Cardiac muscle cell (in vitro differentiated cells and primary cell): Measurements from ENCODE around the gene BLVRB. TPM values are rescaled to one million over a fixed set of nuclear protein-coding genes. Genes with fewer than 3 reads are reported as not detected.
"Not testable (repeated sequence)": the region's sequence is repeated elsewhere in the genome, so short reads cannot be mapped to it uniquely, and the experiment has no call there.

Experiments used
- DNase-seq, 2 donors: peaks; one replicate each; pipeline versions ENCODE4 v3.0.0 to v3.0.0-alpha.2; 2010 to 2017; ENCODE audit warnings: low read depth in 1 of 2, low spot score in 1 of 2
- H3K27ac ChIP-seq: fragments of 200-600 bp; sonication (generic); 2 replicates; pipeline ENCODE4 v1.5.1; 2016
- H3K27me3 ChIP-seq: fragments of 200-600 bp; sonication (generic); 2 replicates; pipeline ENCODE4 v1.6.0; 2016; ENCODE audit warnings: control low read depth
- H3K36me3 ChIP-seq: fragments of 200-600 bp; sonication (generic); 2 replicates; pipeline ENCODE4 v1.5.1; 2016; ENCODE audit warnings: control low read depth
- H3K4me1 ChIP-seq: fragments of 200-600 bp; sonication (generic); 2 replicates; pipeline ENCODE4 v1.8.1; 2017; ENCODE audit warnings: low read depth, mild to moderate bottlenecking, mixed run types
- H3K4me3 ChIP-seq: fragments of 200-600 bp; sonication (generic); 2 replicates; pipeline ENCODE4 v1.5.1; 2016; ENCODE audit warnings: mild to moderate bottlenecking
- H3K9me3 ChIP-seq: fragments of 200-600 bp; sonication (generic); 2 replicates; pipeline ENCODE4 v1.5.1; 2017; ENCODE audit warnings: low read depth, mild to moderate bottlenecking, control low read depth
- polyA plus RNA-seq: library from polyadenylated mRNA; unstranded; fragments of >200 nt; fragmentation: Nextera tagmentation; extraction: Ambion mirVana; gene quantifications from 2 replicates; pipeline ENCODE4 v1.2.1, GENCODE V29; 2016
- total RNA-seq: library from RNA; depleted of rRNA; stranded (reverse); fragments of >200 nt; gene quantifications from 2 replicates; pipeline ENCODE4 v1.2.3, GENCODE V29; 2016
- TF ChIP-seq, protein P1 (sequence below): IDR thresholded peaks from 2 replicates; pipeline ENCODE4 v1.5.1; 2012; ENCODE audit warnings: low read depth, mild to moderate bottlenecking, low read length

Gene BLVRB
- total and polyA plus RNA-seq, 2 experiments from 2014 or later = 61.5 to 93.8 TPM

GRCh38 chr19:40503320-40503695 is 37.8 kb upstream of the BLVRB start:
- no peak for DNase-seq

DNA sequence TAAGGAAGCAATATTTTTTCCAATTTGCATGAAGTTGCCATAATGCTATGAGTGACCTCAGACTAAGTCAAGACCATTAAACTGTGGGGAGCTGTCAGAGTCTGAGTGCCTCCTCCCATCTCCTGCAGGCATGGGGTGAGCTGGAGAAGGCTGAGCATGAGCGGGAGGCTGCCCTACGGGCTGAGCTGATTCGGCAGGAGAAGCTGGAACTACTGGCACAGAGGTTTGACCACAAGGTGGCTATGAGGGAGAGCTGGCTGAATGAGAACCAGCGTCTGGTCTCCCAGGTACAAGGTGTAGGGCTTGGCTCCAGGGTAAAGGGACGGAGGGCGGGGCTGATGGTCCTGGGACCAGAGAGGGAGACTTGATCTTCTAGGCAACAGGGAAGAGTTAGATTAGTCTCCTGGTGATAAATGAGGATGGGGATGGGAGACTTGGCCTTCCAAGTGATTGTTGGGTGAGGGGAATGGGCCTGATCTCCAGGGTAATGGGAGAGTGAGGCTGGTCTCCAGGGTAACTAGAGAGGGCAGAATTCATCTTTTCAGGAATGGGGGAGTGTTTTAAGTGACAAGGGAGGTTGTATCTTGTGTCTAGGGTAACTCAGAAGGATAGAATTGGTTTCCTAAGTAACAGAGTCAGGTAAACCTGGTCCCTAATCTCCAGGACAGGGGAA is 37.2 kb upstream of the BLVRB start:
- H3K27ac ChIP-seq = no peak overlapping the region
- no peaks in the 10 kb centered on the region for H3K4me1 ChIP-seq
- H3K4me3 ChIP-seq = no peak overlapping the region
- no peaks in the 10 kb centered on the region for H3K9me3 ChIP-seq
- TF ChIP-seq, protein P1, sequence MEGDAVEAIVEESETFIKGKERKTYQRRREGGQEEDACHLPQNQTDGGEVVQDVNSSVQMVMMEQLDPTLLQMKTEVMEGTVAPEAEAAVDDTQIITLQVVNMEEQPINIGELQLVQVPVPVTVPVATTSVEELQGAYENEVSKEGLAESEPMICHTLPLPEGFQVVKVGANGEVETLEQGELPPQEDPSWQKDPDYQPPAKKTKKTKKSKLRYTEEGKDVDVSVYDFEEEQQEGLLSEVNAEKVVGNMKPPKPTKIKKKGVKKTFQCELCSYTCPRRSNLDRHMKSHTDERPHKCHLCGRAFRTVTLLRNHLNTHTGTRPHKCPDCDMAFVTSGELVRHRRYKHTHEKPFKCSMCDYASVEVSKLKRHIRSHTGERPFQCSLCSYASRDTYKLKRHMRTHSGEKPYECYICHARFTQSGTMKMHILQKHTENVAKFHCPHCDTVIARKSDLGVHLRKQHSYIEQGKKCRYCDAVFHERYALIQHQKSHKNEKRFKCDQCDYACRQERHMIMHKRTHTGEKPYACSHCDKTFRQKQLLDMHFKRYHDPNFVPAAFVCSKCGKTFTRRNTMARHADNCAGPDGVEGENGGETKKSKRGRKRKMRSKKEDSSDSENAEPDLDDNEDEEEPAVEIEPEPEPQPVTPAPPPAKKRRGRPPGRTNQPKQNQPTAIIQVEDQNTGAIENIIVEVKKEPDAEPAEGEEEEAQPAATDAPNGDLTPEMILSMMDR = no peak
- DNase-seq = no peak
- peaks cover 23% of the 10 kb centered on the region for H3K27me3 ChIP-seq
- H3K36me3 ChIP-seq = no peaks in the 10 kb centered on the region

More at GRCh38 chr19:40503320-40503695, 37.8 kb upstream of the BLVRB start:
- TF ChIP-seq, protein P1 = no peak
- Histone ChIP-seq H3K36me3 (no peaks in the 10 kb centered on the region), H3K4me3 (no peak overlapping the region), H3K27me3 (peaks cover 28% of the 10 kb centered on the region), H3K4me1 (no peaks in the 10 kb centered on the region), H3K9me3 (no peaks in the 10 kb centered on the region), H3K27ac (no peak overlapping the region)

DNA sequence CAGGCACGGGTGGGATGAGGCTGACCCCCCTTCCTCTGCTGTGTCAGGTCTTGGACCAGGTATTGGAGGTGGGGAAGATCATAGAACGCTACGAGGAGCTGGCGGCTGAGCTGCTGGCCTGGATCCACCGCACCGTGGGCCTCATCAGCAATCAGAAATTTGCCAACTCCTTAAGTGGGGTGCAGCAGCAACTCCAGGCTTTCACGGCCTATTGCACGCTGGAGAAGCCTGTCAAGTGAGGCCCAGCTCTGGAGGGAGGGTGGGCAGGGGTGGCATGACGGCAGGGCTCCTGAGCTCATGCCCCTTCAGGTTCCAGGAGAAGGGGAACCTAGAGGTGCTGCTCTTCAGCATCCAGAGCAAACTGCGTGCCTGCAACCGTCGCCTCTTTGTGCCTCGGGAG is 36.5 kb upstream of the BLVRB start:
- DNase-seq = no peak
- peaks cover 23% of the 10 kb centered on the region for H3K27me3 ChIP-seq
- H3K4me1 ChIP-seq = no peaks in the 10 kb centered on the region
- no peak overlapping the region for H3K4me3 ChIP-seq
- no peak overlapping the region for H3K27ac ChIP-seq
- no peaks in the 10 kb centered on the region for H3K9me3 ChIP-seq
- H3K36me3 ChIP-seq = no peaks in the 10 kb centered on the region
- TF ChIP-seq, protein P1 = no peak

GRCh38 chr19:40501599-40501998 is 36.1 kb upstream of the BLVRB start:
- H3K27me3 ChIP-seq = peaks cover 23% of the 10 kb centered on the region
- H3K9me3 ChIP-seq = no peaks in the 10 kb centered on the region
- no peak overlapping the region for H3K4me3 ChIP-seq
- no peaks in the 10 kb centered on the region for H3K4me1 ChIP-seq
- TF ChIP-seq, protein P1 = no peak
- no peak for DNase-seq
- H3K36me3 ChIP-seq = no peaks in the 10 kb centered on the region
- no peak overlapping the region for H3K27ac ChIP-seq

DNA sequence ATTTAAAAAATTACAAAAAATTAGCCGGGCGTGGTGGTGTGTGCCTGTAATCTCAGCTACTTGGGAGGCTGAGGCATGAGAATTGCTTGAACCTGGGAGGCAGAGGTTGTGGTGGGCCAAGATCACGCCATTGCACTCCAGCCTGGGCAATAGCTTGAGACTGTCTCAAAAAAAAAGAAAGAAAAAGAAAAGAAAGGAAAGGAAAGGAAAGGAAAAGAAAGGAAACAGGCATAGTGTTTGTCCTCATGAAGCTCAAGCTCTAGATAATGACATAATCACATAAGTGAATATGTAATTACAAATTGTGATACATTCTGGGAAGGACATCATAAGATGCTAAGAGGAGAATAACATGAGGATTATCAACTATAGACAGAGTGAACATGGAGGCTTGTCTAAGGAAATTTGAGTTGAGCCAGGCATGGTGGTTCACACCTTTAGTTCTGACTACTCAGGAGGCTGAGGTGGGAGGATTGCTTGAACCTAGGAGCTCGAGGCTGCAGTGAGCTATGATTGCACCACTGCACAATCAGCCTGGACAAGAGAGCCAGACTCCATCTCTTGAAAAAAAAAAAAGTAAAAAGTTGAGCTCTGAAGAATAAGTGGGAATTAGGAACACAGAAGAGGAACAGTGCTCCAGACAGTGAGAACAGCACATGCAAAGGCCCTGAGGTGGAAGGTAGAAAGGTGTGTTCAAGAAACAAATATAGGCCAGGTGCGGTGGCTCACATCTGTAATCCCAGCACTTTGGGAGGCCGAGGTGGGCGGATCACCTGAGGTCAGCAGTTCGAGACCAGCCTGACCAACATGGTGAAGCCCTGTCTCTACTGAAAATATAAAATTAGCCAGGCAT is 35.4 kb upstream of the BLVRB start:
- H3K9me3 ChIP-seq, H3K36me3 ChIP-seq, H3K4me1 ChIP-seq, H3K4me3 ChIP-seq, H3K27ac ChIP-seq, DNase-seq: not testable (repeated sequence)
- H3K27me3 ChIP-seq = peaks cover 17% of the 10 kb centered on the region

GRCh38 chr19:40499320-40499719 is 33.8 kb upstream of the BLVRB start:
- no peak overlapping the region for H3K27ac ChIP-seq
- H3K27me3 ChIP-seq = peaks cover 13% of the 10 kb centered on the region
- H3K9me3 ChIP-seq = no peaks in the 10 kb centered on the region
- no peaks in the 10 kb centered on the region for H3K36me3 ChIP-seq
- DNase-seq = no peak
- TF ChIP-seq, protein P1 = no peak
- H3K4me1 ChIP-seq = no peaks in the 10 kb centered on the region
- no peak overlapping the region for H3K4me3 ChIP-seq
